ENCODE measurements around the gene ROBO2.

DNA sequence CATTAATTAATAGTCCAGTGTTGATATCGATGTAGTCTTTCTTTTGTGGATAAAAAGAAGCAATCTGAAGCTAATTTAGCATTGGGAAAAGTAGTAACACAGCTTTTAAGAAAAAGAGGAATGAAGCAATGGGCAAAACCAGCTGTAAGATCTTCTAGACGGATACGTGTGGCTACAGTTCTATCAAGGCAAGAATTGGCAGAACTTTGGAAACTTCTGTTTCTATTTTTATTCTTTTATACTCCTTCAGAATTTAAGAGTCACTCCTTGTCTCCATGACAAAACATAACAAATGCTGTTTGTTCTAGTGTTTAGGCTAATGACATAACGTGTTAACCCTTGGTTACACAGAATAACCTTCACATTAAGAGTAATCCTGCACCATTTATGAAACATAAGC, 289.2 kb downstream of the ROBO2 start:
- TF ChIP-seq CTCF (IDR thresholded peaks at IDR 0.05), result no peak
- no peak for TF ChIP-seq POLR2A (IDR thresholded peaks at IDR 0.05)
